ENCODE data around the gene TRAF3.
A peak's percentile ranks its signal among the peaks of the same experiment; 100 is the strongest.

Gene TRAF3, protein sequence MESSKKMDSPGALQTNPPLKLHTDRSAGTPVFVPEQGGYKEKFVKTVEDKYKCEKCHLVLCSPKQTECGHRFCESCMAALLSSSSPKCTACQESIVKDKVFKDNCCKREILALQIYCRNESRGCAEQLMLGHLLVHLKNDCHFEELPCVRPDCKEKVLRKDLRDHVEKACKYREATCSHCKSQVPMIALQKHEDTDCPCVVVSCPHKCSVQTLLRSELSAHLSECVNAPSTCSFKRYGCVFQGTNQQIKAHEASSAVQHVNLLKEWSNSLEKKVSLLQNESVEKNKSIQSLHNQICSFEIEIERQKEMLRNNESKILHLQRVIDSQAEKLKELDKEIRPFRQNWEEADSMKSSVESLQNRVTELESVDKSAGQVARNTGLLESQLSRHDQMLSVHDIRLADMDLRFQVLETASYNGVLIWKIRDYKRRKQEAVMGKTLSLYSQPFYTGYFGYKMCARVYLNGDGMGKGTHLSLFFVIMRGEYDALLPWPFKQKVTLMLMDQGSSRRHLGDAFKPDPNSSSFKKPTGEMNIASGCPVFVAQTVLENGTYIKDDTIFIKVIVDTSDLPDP

DNA sequence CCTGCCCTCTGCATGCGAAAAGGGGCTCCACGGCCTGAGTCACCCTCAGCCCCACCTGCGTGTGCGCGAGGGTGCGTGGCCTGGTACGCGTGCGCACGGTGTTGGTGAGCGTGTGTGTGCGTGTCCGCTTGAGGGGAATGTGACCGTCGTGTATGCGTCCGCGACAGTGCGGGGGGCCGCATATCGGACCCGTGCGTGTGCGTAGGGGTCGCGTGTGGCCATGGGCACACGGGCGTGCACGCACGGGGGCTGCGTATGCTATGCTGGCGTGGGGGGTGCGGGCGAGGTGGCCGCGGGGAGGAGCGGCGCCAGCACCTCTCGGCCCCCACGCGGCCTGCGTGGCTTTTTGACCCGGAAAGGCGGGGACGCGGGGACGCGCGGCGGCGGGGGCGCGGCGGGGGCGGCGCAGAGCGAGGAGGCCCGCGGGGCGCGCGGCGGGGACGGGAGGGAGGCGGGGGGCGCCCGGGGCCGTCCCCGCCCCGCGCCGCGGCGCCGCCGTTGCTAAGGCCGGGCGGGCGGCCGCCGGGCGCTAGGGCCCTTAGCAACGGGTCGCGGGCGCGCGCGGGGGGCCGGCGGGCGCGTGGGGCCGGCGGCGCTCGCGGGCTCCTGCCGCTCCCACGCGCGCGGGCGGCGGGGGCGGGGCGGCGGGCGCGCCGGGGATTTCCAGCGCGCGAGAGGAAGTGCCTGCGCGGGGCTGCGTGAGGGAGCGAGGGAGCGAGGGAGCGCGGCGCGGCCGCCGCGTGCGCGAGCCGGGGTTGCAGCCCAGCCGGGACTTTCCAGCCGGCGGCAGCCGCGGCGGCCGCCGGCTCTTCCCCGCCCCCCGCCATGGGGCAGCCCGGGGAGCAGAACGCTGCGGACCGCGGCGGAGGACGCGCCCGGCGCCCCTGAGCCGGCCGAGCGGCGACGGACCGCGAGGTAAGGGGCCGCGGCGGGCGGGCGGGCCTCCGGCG is at the start of gene TRAF3:
Gene TRAF3, plus strand, starts transcription at position 689 of the 950 bp plus-strand sequence. CDS start 92,753 bp downstream, outside the sequence.
- DNase-seq = peak; percentile 92

DNA sequence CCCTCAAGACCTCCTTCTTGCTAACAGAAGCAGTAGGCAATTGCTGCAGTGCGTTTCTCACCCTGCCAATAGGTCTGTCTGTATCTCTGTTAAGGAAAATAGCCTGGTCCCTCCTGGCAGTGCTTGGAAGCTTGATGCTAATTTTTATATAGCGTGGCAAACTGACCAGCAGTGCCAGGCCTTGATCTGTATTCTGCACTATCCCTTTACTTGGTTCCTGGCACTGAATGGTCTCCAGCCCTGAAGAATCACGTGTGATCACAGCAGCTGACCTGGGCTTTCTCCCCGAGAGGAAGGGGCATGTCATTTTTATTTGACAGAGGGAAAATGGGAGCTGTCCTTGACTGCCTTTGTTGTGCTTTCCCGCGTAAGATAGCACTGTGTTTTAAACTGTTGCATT is 48.7 kb upstream of the TRAF3 start:
- no peak for DNase-seq

DNA sequence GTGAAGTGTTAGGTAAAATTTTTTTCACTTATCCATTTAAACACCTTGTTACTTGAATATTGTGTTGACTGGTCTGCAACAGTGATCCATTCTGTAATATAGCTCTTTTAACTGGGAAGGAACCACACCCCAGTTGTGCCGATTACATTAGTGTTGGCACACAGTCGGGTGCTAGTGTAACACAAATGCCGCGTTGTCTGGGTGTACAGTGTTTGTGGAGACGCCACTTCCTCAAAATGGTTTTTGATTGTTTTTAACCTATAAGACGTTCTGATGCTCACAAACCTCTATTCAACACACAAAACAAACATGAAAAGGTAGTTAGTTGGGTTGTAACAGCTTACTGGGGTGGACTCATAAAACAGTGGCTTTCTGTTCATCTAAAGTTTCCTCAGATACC is 48.0 kb upstream of the TRAF3 start:
- no peak for DNase-seq

DNA sequence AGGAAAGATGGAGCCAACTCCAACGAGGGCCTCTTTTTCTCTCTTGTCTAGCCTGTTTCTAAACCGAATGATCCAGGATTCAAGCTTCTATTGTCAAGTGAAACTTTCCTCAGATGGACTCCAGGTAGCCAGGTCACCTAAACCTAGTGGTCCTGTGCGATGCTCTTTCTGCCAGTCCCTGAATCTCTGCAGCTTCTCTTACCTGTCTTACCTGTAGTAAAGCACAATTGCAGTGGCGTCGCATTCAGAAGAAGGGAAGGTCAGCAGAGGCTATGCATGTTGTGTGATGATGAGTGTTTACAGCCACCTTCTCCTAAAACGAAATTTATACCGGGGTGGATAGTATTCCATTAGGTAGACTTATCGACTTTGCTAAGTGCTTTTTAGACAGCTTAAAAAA is 47.4 kb upstream of the TRAF3 start:
- DNase-seq = no peak

DNA sequence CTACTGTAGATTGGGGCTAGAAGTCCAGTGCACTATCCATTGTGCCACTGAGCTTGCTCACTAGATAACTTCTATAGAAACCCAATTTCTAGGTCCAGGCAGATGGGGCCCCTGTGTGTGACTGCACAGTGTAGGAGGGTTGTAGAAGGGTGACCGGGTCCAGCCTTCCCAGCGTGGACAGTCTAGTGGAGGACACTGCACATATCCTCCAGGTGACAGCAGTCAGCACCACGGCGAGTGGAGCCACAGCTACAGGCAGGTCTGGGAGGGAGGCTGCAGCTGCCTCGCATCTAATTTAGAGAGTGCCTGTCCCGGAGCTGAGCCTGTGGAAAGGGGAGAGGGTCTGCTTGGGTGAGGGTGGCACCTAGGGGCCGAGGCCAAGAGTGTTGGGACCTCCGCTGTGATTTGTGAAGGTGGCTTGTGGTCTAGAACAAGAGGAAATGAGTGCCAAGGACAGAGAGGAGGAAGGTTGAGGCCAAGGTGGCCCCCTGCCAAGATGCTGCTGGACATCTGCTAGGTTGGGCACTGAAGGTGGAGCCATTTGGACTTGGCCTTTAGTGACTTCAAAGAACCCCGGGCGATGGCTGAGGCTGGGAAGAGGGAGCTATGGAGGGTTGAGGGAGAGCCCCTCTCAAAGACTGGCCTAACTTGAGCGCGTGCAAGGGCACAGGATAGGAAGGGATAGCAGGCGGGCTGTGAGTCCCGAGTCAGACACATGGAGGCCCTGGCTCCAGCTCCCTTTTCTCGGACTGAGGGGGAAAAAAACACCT is 46.0 kb upstream of the TRAF3 start:
- no peak for DNase-seq

DNA sequence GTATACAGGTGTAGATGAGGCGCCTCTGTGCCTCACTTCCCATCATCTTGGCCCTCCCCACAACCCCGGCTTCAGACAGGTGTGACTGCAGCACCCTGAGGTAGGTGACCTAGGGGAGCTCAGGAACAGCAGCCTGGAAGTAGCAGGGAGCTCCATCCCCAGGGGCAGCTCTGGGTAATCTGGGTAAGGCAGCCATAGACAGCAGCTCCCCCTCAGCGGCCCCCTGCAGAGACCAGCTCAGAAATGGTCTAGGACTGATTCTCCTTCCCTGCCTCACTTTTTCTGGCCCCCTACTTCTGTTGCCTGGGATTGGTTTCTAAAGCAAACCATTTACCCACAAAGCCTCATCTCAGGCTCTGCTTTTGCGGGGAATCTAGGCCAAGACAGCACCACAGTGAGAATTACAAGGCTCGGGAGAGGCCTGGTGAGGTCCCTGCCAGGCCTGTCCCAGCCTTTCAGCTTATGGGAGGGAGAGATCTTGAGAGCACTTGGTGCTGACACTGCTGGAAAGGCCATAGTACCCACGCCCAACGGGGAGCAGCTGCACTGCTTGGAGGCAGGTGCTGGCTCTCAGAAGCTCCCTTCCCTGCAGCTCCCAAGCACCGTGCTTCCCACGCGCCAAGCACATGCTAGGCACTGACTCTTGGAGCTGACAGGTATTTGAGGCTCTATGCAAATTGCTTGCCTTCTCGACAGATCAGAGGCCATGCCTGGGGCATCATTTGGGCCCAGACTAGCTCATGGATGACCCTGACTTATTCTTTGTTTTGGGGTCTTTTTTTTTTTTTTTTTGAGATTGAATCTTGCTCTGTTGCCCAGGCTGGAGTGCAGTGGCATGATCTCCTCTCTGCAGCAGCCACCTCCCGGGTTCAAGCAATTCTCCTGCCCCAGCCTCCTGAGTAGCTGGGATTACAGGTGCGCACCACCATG is 45.1 kb upstream of the TRAF3 start:
- DNase-seq = no peak

DNA sequence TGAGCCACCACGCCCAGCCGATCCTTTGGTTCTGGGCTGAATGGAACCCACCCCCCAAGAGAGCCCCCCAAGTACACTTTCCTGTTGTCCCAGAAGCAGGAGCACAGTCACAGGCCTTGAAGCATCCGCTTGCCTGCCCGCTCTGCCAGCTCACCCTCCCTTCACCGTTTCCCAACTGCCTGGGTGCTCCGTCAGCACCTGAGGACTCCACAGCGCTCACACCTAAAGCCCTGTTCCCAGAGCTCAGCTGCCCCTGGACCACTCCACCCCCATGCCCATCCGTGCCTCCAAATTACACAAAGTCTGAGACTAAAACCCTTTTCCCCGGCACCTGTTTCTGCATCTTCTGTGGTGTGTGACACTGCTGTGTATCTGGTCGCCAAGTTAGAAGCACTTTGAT is 44.3 kb upstream of the TRAF3 start:
- DNase-seq = no peak

DNA sequence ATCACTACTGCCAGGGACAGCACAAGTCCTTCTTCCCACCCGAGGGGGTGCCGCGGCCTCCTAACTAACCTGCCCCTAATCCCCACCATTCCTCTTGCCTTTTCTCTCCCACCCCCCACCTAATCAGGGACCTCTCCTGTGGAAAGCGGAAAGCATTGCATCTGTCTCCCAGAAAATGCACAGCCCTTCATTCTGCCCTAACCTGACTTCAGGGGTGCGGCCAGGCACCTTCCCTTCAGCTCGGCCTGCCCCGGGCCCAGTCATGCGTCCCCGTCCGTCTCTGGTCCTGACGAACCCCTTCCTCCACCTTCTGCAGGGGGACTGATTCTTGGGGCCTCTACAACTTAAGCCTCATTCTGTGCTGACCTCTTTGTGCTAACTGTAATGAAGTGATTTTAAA is 43.9 kb upstream of the TRAF3 start:
- DNase-seq = no peak

DNA sequence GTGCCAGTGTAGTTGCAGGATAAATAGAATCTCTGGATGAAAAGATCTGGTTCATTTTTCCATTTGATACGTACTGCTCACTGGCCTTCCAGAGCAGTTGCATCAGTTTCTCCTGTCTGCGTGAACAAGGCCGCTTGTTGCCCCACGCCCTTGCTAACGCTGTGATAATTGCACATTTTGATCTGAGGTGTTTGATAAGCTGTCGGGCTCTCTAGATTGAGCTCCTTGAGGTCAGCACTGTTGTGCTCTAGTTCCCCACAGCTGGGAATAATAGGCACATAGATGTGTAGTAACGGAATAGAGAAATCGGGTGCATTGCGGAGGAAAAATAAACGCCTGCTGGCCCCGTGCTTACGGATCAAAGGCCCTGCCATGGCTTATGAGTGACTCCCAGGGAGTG is 42.8 kb upstream of the TRAF3 start:
- no peak for DNase-seq

DNA sequence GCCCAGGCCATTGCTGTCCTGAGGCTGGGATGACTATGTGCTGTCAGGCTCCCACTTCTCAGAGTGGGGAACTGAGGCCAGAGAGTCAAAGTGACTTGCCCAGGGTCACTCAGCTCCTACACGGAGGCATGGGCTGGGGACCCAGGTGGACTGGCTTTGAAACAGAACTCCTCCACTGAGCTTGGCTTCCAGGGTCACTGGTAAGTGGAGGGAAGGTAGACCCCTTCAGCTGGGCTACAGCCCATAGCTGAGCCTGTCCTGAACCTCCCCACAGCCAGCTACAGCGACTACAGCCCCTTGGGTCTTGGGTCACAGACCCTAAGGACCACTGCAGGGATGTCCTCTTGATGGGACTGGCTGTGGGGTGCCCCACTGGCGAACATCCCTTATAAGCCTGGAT is 40.3 kb upstream of the TRAF3 start:
- no peak for DNase-seq

DNA sequence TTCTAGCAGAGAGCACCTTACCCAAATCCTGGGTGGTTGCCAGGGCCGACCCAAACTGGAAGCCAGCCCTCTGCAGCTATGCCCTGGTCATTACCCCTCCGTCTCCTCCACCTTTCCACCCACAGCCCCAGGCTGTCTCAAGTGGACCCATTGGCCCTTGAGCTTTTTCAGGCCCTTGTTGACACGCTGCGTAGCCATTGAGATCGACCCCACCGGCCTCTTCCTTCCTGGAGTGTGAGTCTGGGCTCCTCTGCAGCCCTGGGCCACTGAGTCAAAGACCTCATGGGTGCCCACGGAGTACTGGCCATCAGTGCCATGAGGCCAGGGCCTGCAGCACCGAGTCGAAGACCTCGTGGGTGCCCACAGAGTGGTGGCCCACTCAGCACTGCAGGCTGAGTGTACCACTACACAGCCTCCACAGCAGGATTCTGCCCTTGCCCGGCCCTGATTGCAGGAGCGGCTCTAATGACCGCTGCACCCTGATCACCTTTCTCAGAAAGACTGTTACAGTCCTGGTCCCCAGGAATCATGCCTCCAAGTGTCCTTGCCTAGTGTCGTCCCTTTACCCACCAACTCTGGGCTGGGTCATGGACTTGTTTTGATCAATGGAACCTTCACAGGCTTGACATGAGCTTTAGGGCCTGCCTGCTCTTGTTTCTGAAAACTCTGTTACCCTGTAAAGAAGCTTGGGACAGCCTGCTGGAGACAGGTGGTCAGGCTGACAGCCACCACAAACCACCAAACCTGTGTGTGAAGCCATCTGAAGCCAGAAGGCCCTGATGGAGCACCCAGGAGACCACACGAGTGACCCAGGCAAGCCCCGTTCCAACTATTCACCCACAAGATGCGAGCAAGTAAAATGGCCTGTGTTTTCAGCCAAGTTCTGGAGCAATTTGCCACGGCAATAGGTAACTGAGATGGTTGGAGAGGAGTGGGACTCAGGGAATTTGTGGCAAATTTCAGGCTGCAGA is 39.6 kb upstream of the TRAF3 start:
- DNase-seq = no peak

DNA sequence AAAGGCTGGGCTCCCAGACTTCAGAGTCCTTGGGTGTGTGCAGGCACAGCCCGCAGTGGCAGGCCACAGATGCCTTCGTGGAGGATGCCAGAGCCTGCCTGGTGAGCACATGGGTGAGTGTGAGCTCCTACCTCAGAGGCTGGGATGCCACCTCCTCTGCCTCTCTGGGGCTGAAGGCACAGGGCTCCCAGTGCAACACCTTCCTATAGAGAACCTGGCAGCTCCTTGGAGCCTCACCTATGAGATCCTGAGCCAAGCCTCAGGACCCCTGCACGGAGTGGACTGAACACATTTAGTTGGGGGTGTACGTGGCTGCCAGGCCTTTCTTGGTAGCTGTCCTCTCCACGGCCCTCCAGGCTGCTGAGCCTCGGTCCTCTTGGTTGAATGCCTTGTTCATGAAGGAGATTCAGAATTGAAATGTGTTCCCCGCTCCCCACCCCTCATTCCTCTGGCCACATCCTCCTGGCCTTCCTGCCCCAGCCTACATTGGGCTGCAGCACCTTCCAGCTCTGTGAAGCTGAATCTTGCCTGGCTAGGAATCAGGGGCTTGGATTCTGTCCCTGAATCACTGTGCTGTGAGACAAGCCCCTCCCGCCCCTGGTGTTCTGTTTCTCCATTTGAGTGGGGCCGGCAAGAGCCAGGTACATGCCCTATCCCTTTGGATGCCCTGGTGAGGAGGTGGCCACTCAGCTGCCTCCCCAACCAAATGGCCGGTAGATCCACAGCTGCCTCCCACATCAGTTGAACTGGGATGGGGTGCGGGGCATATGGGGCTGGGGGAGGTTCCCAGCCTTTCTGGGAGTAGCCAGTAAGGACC is 38.7 kb upstream of the TRAF3 start:
- no peak for DNase-seq

DNA sequence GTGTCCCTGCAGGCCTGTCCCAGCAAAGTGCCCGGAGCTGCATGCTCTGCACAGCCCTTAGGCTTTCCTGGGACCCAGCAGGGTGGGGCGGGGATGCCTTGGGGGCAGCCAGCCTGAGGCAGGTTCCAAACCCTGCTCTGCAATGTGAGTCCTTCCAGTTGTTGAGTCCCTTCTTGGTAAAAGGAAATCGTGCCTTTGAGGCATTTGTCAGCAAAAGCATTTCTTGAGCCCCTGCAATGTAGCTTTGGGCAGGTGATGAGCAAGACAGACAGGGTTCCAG is 38.1 kb upstream of the TRAF3 start:
- no peak for DNase-seq

DNA sequence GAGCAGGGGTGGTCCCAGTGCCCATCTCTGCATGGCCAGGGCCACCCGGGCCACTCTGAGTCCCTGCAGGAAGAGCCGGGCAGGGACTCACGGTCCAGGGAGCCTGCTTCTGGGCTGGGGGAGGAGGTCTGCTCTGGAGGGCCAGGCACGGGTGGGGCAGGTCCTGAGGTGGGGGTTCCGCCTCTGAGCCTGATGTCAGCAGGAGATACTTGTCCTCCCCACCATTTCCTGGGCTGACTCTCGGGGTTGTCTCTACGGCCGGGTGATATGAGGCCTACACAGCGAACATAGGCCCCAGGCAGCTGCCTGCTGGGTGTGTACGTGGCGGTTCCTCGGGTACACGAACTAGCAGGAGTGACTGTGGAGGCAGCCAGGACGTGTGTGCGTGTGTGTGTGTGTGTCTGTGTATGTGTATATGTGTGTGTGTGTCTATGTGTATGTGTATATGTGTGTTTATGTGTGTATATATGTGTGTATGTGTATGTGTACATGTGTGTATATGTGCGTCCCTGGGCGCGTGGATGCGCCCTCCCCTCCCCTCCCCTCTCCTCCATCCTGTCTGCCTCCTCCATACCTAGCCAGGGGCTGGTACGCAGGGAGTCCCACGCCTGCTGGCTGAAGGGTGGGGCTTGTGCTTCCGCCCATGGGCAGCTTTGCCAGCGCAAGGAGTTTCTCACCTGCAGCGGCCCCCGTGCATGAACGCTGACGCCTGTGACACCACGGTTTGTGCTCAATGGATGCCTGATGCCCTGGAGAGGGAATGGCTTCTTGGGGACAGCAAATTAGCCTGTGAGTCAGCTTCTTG is 30.4 kb upstream of the TRAF3 start:
- no peak for DNase-seq

DNA sequence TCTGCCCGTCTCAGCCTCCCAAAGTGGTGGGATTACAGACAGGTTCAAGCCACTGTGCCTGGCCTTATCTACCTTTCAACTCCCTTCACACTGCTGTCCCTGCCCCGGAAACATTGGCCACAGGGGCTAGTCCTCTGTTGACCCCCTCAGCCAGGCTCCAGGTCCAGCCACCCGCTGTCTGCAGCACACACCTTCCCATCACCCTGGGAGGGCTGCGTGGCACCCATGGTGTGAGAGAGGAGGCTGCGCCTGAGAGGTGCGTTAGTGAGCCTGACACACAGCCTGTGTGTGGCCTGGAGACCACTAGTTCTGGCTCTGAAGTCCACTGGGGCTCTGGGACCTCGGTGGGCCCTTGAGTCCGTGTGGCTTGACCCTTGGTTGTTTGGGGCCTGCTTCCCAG is 28.4 kb upstream of the TRAF3 start:
- DNase-seq = no peak

DNA sequence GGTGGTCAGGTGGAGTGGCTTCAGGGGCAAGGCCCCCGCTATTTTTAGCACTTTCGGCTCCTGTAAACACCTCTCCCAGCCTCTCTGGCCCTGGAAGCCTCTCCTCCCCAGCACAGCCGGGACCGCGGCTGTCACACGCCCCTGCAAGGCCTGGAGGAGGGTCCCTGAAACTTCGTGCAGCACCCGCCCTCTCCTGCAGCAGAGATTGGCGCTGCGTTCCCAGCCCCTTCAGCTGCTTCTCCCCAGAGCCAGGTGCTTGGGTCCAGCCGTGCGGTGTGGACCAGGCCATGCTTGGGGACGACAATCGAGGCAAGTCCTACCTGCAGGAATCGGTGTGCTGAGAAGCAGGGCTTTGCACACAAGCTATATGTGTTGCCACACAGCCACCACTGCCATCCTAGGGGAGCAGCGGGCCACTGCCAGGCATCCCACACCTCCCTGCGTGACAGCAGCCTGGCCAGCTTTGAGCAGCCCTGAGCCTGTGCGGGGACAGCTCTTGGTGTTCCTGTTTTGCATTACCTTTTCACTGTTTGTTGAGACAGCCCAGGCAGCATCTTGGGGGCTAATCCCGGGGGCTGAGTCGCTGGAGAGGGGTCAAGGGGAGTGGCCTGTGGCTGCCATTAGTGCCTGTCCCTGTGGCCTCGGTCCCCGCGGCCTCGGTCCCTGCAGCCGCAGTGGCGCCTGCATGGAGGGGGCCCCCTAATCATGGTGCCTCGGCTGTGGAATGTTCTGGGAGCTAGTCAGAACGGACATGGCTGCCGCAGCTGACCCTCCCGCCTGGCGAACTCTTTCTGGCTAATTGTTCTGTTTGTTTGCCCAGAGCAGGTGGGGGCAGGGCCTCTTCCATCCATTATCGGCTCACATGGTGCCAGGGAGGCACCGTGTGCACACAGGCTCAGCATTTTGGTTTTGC is 27.6 kb upstream of the TRAF3 start:
- DNase-seq = no peak

DNA sequence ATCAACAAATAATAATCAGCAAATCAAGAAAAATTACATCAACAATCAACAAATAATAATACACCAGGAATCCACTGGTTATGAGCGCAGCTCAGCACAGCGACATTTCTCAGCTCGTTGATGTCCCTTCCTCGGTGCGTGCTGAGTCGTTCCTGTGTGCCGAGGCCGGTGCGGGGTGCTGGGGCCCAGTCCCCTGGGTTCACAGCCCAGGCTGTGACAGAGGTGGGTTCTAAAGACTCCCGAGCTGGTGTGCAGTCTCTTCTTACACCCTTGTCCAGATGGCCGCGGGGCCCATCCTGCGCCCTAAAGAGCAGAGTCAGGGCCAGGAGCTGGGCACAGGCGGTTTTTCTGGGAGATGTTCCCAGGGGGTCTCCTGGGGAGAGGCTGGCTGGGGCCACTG is 26.9 kb upstream of the TRAF3 start:
- no peak for DNase-seq

DNA sequence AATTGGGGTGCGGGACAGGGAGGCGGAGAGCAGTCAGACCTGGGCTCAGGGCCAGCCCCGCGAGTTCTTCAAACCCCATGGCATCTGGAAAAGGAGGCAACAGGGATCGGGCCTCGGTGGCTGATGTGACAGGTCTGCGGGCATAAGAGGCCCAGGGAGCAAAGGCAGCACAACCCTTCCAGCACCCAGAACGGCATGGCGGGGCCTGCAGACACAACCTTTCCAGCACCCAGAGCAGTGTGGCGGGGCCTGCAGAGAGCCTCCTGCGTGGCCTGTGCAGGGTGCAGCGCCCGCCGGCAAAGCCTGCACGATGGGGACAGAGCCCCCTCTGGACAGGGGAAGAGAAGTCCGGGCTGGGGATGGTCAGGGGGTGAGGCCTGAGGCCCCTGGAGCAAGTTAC is 26.2 kb upstream of the TRAF3 start:
- no peak for DNase-seq
